Liver (tissue), 3 donors: Measurements from ENCODE around the gene SLC4A5.

Experiments
- ATF3 ChIP-seq: IDR thresholded peaks from 2 replicates; pipeline ENCODE4 v1.6.1; 2016; ENCODE audit warnings: antibody characterized with exemption
- RAD21 ChIP-seq, 2 donors: IDR thresholded peaks; 2 replicates each; pipeline ENCODE4 v1.6.1; 2016; ENCODE audit warnings: antibody characterized with exemption in 2 of 2, mild to moderate bottlenecking in 2 of 2
- YY1 ChIP-seq: IDR thresholded peaks from 2 replicates; pipeline ENCODE4 v1.6.1; 2016; ENCODE audit warnings: antibody characterized with exemption, mild to moderate bottlenecking
- TF ChIP-seq, protein P1 (sequence below): fragments of 150-350 bp; IDR thresholded peaks from 2 replicates; pipeline ENCODE4 v1.5.1; 2017; ENCODE audit warnings: improper control_type of control experiment, low read depth, low read length; ENCODE audit not compliant: missing input control
- donor health status: healthy.
- donor health status: healthy.

- TF ChIP-seq, protein P1, sequence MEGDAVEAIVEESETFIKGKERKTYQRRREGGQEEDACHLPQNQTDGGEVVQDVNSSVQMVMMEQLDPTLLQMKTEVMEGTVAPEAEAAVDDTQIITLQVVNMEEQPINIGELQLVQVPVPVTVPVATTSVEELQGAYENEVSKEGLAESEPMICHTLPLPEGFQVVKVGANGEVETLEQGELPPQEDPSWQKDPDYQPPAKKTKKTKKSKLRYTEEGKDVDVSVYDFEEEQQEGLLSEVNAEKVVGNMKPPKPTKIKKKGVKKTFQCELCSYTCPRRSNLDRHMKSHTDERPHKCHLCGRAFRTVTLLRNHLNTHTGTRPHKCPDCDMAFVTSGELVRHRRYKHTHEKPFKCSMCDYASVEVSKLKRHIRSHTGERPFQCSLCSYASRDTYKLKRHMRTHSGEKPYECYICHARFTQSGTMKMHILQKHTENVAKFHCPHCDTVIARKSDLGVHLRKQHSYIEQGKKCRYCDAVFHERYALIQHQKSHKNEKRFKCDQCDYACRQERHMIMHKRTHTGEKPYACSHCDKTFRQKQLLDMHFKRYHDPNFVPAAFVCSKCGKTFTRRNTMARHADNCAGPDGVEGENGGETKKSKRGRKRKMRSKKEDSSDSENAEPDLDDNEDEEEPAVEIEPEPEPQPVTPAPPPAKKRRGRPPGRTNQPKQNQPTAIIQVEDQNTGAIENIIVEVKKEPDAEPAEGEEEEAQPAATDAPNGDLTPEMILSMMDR: no peak
- TF ChIP-seq ATF3 (no peak), YY1 (no peak), RAD21 (IDR thresholded peaks at IDR 0.05) (no peak)
Measured at GRCh38 chr2:74223941-74224770, 119.1 kb downstream of the SLC4A5 start.
